Small intestine (tissue), 16 donors: ENCODE data around the gene PCNT. TPM values are rescaled to one million over a fixed set of nuclear protein-coding genes. Genes with fewer than 3 reads are reported as not detected.

Experiments
- DNase-seq, 2 donors: peaks; one replicate each; pipeline versions ENCODE4 v3.0.0 to v3.0.0-alpha.2; 2013
- FAIRE-seq: peaks from 2 replicates; lab custom pipeline; 2012; peaks lifted over from hg19 to GRCh38; lab: Jason Lieb, UNC
- H3K27ac ChIP-seq, 3 donors: one replicate each; pipeline ENCODE4 v1.5.1; 2013; ENCODE audit warnings: low read length in 2 of 3, mild to moderate bottlenecking in 2 of 3, control low read depth in 1 of 3, inconsistent platforms in 1 of 3, low read depth in 1 of 3, moderate library complexity in 1 of 3
- H3K27me3 ChIP-seq, 3 donors: one replicate each; pipeline ENCODE4 v1.6.1; 2013; ENCODE audit warnings: low read length in 3 of 3, inconsistent platforms in 1 of 3; ENCODE audit not compliant: control insufficient read depth in 3 of 3, insufficient read depth in 3 of 3
- H3K36me3 ChIP-seq, 3 donors: one replicate each; pipeline ENCODE4 v1.6.1; 2013; ENCODE audit warnings: low read length in 3 of 3, inconsistent platforms in 1 of 3, low read depth in 1 of 3, mild to moderate bottlenecking in 1 of 3, moderate library complexity in 1 of 3; ENCODE audit not compliant: control insufficient read depth in 3 of 3, insufficient read depth in 2 of 3
- H3K4me1 ChIP-seq, 3 donors: one replicate each; pipeline ENCODE4 v1.6.1; 2013; ENCODE audit warnings: low read length in 2 of 3, inconsistent platforms in 1 of 3, low read depth in 1 of 3, mild to moderate bottlenecking in 1 of 3, moderate library complexity in 1 of 3; ENCODE audit not compliant: control insufficient read depth in 3 of 3, insufficient read depth in 2 of 3
- H3K4me3 ChIP-seq, 3 donors: one replicate each; pipeline ENCODE4 v1.5.1; 2013; ENCODE audit warnings: low read length in 3 of 3, control low read depth in 1 of 3, inconsistent platforms in 1 of 3, low read depth in 1 of 3, mild to moderate bottlenecking in 1 of 3, moderate library complexity in 1 of 3
- H3K9me3 ChIP-seq, 2 donors: one replicate each; pipeline ENCODE4 v1.6.1; 2013; ENCODE audit warnings: low read depth in 1 of 2, low read length in 1 of 2; ENCODE audit not compliant: control insufficient read depth in 2 of 2, insufficient read depth in 1 of 2
- WGBS, 3 donors: extraction: QIAGEN DNeasy Blood & Tissue Kit; methylation state at CpG; one replicate each; pipeline ENCODE4 v1.1.7; 2013; 5-methylcytosine and 5-hydroxymethylcytosine counted together
- long read RNA-seq, 10 donors: transcript quantifications; one replicate each; lab custom pipeline, GENCODE V29; 2026
- polyA plus RNA-seq, 4 donors: library from polyadenylated mRNA; stranded (reverse) in 3 of 4; unstranded in 1 of 4; fragments of 200-250 nt in 3 of 4; fragments of 120-200 nt in 1 of 4; gene quantifications; one replicate each; pipeline versions ENCODE4 v1.2.1 to v1.2.3, GENCODE V29; 2013
- donor health status: healthy with polysubstance abuse.
- donor health status: control.
- donor health status: control.
- donor health status: Bipolar disorder and iron deficiency.
- donor health status: healthy.

Gene PCNT, protein sequence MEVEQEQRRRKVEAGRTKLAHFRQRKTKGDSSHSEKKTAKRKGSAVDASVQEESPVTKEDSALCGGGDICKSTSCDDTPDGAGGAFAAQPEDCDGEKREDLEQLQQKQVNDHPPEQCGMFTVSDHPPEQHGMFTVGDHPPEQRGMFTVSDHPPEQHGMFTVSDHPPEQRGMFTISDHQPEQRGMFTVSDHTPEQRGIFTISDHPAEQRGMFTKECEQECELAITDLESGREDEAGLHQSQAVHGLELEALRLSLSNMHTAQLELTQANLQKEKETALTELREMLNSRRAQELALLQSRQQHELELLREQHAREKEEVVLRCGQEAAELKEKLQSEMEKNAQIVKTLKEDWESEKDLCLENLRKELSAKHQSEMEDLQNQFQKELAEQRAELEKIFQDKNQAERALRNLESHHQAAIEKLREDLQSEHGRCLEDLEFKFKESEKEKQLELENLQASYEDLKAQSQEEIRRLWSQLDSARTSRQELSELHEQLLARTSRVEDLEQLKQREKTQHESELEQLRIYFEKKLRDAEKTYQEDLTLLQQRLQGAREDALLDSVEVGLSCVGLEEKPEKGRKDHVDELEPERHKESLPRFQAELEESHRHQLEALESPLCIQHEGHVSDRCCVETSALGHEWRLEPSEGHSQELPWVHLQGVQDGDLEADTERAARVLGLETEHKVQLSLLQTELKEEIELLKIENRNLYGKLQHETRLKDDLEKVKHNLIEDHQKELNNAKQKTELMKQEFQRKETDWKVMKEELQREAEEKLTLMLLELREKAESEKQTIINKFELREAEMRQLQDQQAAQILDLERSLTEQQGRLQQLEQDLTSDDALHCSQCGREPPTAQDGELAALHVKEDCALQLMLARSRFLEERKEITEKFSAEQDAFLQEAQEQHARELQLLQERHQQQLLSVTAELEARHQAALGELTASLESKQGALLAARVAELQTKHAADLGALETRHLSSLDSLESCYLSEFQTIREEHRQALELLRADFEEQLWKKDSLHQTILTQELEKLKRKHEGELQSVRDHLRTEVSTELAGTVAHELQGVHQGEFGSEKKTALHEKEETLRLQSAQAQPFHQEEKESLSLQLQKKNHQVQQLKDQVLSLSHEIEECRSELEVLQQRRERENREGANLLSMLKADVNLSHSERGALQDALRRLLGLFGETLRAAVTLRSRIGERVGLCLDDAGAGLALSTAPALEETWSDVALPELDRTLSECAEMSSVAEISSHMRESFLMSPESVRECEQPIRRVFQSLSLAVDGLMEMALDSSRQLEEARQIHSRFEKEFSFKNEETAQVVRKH (N-terminal part only)
- polyA plus RNA-seq: 10 to 100 TPM in 3 of 4 donors, 1 to 10 TPM in 1; 9.2 to 15.4 (median 12.9) TPM
- long read RNA-seq, donor 1, partial matches to known transcripts: 9 of 9 reads
- long read RNA-seq, donor 1, other reads (novel, unspliced or antisense): 0 of 9 reads
- long read RNA-seq, donor 2: 0 reads
- long read RNA-seq, donor 3, partial matches to known transcripts: 6 of 6 reads
- long read RNA-seq, donor 3, other reads (novel, unspliced or antisense): 0 of 6 reads
- long read RNA-seq, donor 4: 0 reads
- long read RNA-seq, donor 5: 0 reads
- long read RNA-seq, donor 6: 0 reads
- long read RNA-seq, donor 7, partial matches to known transcripts: 18 of 18 reads
- long read RNA-seq, donor 7, other reads (novel, unspliced or antisense): 0 of 18 reads
- long read RNA-seq, donor 8: 0 reads
- long read RNA-seq, donor 9: 0 reads
- long read RNA-seq, donor 10, partial matches to known transcripts: 14 of 14 reads
- long read RNA-seq, donor 10, other reads (novel, unspliced or antisense): 0 of 14 reads

DNA sequence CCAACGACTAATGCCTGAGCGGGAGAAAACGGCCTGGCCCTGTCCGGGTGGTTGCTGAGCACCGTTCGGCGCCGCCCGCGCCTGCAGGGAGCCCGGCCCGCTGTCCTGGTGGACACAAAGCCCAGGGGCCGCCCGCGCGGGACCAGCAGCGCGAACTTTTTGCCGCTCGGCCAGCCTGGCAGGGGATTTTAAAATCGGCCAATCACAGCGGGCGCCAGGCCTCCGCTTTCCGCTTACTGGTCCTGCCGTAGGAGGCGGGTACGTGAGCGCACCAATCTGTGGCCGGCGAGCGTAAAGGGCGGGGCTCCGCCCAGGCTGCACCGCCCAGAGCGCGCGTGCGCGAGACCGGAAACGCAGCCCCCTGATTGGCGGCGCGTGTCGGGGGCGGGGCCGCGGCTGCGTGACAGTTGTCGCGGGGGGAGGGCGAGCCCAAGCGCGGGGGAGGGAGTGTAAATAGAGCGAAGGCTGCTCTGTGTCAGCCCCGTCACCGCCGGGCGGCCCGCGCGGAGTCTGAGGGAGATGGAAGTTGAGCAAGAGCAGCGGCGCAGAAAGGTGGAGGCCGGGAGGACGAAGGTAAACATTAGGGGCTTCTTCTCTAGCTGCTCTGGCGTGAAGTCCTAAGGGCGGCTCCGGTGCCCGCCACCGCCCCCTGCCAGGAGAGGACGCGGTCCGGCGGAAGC is at the start of gene PCNT, which contains the start of gene C21orf58:
Gene PCNT, plus strand, starts transcription at position 447 of the 680 bp plus-strand sequence. Its CDS starts 73 bp downstream, at position 520.
Gene C21orf58, minus strand, starts transcription at position 161 of the 680 bp plus-strand sequence. CDS start 1,132 bp downstream, outside the sequence.
- DNase-seq (peak; percentile 97 to 98), FAIRE-seq (no peak)
- Histone ChIP-seq H3K4me3 (peak within 1 kb of the TSS; percentile 79 to 100 (median 92)), H3K9me3 (no peaks in the 10 kb centered on the region), H3K4me1 (peaks cover 0 to 14% (median 0%) of the 10 kb centered on the region in 3 donors), H3K27ac (peak within 1 kb of the TSS; percentile 80 to 100 (median 99)), H3K36me3 (peaks cover 0 to 15% (median 0%) of the 10 kb centered on the region in 3 donors), H3K27me3 (no peaks in the 10 kb centered on the region)
- 0% methylated on average over 64 to 76 of the region's 76 CpGs for WGBS, 3 donors

DNA sequence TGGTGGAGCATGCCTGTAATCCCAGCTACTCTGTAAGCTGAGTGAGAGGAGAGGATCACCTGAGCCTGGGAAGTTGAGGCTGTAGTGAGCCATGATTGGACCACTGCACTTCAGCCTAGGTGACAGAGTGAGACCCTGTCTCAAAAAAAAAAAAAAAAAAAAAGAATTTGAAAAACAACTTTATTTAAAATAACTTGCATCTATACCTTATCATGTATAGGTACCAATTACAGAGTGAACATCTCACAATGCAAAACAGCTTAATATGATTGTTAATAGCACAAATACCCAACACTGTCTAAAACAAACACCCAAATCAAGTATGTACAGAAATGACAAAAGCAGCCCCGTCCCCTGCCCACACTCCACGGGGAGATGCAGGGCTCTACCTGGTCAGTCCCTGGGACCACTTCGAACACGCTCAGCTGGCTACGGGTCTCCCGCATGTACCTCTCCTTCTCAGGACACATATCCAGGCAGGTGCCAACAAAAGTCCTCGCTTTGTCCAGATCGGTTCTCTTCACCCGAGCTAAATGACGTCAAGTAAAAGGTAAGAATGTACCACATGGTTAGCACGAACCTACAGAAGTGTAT is 49.1 kb upstream of the PCNT start:
- Histone ChIP-seq H3K9me3 (no peaks in the 10 kb centered on the region), H3K36me3 (peaks cover 35 to 75% (median 38%) of the 10 kb centered on the region in 3 donors), H3K27me3 (no peaks in the 10 kb centered on the region), H3K4me3 (no peak overlapping the region), H3K4me1 (no peaks in the 10 kb centered on the region), H3K27ac (no peak overlapping the region)
- 95 to 99% (median 96%) methylated on average over 11 of the region's 11 CpGs for WGBS, 3 donors
- DNase-seq (no peak), FAIRE-seq (no peak)

DNA sequence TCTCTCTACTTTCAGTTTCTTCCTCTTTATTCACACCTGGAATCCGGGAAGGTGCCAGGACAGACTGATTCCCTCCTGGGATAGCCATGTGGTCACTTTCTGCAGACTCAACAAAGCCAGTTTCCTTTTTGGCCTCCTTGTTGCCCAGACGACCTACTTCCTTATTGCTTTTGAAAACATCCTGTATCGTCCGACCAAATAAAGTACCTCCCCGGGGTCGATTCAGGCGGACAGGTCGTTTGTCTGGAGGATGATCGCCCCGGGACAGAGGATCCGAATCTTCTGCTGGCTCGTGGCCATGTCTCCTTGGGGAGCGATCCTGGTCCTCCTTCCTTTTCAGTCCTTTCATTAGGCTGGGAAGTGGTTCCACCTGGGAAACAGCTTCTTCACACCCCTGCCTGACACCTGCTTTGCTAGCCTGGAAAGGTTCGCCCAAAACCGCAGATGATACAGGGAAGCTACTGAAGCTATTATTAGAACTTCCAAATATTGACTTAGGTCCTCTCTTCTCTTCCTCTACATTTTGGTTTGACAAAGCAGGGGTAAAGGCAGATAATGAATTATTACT is 39.8 kb upstream of the PCNT start:
- DNase-seq: peak in 1 of 2 donors; percentile 42
- Histone ChIP-seq H3K27me3 (no peaks in the 10 kb centered on the region), H3K4me3 (peak overlapping the region in 1 of 3 donors; percentile 8), H3K9me3 (no peaks in the 10 kb centered on the region), H3K36me3 (peaks cover 10 to 37% (median 12%) of the 10 kb centered on the region in 3 donors), H3K27ac (peak overlapping the region in 1 of 3 donors; percentile 47), H3K4me1 (peaks cover 6 to 17% (median 17%) of the 10 kb centered on the region in 3 donors)
- 56 to 67% (median 59%) methylated on average over 15 of the region's 15 CpGs for WGBS, 3 donors
- FAIRE-seq: no peak

DNA sequence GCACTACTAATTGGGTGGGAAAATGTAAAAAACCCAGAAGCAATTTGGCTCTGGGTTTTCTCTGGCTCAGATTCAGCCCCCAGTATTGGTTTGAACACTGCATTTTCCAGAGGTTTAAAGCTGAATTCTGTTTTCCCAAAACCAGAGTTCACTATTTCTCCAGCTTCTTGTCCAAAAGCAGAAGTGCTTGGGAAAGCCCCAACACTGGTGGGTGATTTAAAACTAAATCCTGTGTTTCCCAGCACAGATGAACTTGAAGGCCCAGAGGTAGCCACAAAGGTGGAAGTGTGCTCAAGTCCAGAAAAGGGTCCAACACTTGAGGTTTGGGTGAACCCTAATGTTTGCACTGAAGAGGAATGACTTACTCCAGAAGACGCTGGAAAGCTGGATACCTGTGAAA is 39.2 kb upstream of the PCNT start:
- H3K4me1 ChIP-seq: peaks cover 6 to 17% (median 17%) of the 10 kb centered on the region in 3 donors
- DNase-seq (no peak), FAIRE-seq (no peak)
- no peaks in the 10 kb centered on the region for H3K9me3 ChIP-seq
- 75 to 95% (median 80%) methylated on average over 1 of the region's 1 CpG for WGBS, 3 donors
- no peak overlapping the region for H3K27ac ChIP-seq
- no peaks in the 10 kb centered on the region for H3K27me3 ChIP-seq
- peaks cover 6 to 32% (median 7%) of the 10 kb centered on the region in 3 donors for H3K36me3 ChIP-seq
- peak overlapping the region in 1 of 3 donors; percentile 81 for H3K4me3 ChIP-seq

DNA sequence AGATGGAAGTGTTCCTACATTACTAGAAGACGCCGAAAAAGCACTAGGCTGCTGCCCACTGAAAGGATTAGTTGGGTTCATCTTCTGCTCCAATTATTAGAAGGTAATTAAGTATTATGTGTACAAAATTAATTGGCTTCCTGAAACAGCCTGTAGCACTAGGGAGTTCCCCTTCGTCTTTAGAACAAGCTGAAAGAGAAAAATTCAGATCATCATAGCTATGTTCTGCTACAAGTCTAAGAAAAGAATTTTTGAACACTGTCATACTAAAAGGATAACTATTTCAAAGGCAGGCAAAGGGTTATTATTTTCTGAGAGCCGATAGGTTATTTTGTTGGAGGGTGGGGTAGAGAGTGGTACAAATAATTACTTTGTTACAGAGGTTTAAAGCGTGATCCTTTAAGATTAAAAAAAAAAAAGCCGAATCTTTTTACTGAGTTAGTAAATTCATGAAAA is 38.7 kb upstream of the PCNT start, which contains the start of gene MCM3AP:
Gene MCM3AP, minus strand, starts transcription at position 406 of the 456 bp plus-strand sequence. Its CDS starts 325 bp downstream, at position 81.
- WGBS, 3 donors: 26 to 34% (median 32%) methylated on average over 6 of the region's 6 CpGs
- peak within 1 kb of the TSS; percentile 91 to 96 (median 92) for H3K27ac ChIP-seq
- FAIRE-seq (no peak), DNase-seq (no peak)
- peaks cover 6 to 17% (median 17%) of the 10 kb centered on the region in 3 donors for H3K4me1 ChIP-seq
- H3K36me3 ChIP-seq: peaks cover 2 to 27% (median 2%) of the 10 kb centered on the region in 3 donors
- peak within 1 kb of the TSS; percentile 77 to 81 (median 78) for H3K4me3 ChIP-seq
- no peaks in the 10 kb centered on the region for H3K27me3 ChIP-seq
- no peaks in the 10 kb centered on the region for H3K9me3 ChIP-seq

DNA sequence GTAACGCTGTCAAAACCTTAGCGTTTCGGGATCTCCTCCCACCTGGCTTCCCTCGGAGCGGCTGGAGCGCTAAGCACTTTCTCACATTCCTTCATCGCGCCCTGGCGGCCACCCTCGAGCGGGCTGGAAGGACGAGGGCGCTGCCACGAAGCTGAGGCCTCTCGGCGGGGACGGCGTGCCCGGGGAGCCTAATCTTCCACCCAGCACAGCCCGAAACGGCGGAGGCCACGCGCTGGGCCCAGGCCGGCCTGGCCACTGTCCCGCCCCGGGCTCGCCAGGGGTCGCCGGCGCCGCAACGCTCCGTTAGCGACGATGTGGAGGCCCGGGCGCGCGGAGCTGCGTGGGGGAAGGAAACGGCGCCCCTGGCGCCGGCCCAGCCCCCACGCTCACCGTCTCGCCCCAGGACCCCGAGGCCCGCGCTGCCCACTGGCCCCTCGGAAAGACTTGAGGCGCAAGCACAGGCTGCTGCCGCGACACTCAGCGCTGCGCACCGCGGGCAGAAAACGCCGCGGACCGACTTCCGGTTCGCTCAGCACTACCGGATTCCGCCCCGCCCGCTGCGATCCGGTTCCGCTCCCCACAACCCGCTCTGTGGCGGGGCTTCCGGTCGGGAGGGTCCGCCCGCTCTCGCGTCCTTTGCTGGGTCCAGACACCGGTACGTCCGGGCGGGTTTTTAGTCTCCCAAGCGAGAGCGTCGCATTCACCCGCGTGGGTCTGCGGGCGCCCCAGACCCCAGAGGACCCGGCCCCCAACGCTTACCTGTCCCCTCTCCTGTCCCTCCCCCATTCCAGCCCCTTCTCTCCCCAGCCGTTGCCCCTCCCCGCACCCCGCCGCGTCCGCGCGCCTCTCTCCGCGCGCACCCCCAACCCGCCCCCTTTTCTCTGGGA is 38.0 kb upstream of the PCNT start, which contains the start of gene YBEY:
Gene YBEY, plus strand, starts transcription at position 582 of the 887 bp plus-strand sequence. CDS start 572 bp downstream, outside the sequence.
- FAIRE-seq: no peak

More for the DNA sequence above, 38.0 kb upstream of the PCNT start, which contains the start of gene YBEY:
- peaks cover 6 to 17% (median 17%) of the 10 kb centered on the region in 3 donors for H3K4me1 ChIP-seq
- no peaks in the 10 kb centered on the region for H3K27me3 ChIP-seq
- peak within 1 kb of the TSS; percentile 77 to 81 (median 78) for H3K4me3 ChIP-seq
- WGBS, 3 donors: 0% methylated on average over 79 to 105 of the region's 105 CpGs
- H3K9me3 ChIP-seq: no peaks in the 10 kb centered on the region
- H3K27ac ChIP-seq: peak within 1 kb of the TSS; percentile 91 to 96 (median 92)
- peak; percentile 88 to 97 for DNase-seq
- H3K36me3 ChIP-seq: peaks cover 2 to 20% (median 2%) of the 10 kb centered on the region in 3 donors
